Fibroblast of skin of left biceps (primary cell): ENCODE results near the gene SLC30A2.
"Not testable (repeated sequence)": the region's sequence is repeated elsewhere in the genome, so short reads cannot be mapped to it uniquely, and the experiment has no call there.

ENCODE experiments used
- DNase-seq, 2 experiments: peaks; one replicate each; pipeline ENCODE4 v3.0.0-alpha.2; 2013; ENCODE audit warnings: low read depth in 2 of 2

SLC30A2 gene

DNA sequence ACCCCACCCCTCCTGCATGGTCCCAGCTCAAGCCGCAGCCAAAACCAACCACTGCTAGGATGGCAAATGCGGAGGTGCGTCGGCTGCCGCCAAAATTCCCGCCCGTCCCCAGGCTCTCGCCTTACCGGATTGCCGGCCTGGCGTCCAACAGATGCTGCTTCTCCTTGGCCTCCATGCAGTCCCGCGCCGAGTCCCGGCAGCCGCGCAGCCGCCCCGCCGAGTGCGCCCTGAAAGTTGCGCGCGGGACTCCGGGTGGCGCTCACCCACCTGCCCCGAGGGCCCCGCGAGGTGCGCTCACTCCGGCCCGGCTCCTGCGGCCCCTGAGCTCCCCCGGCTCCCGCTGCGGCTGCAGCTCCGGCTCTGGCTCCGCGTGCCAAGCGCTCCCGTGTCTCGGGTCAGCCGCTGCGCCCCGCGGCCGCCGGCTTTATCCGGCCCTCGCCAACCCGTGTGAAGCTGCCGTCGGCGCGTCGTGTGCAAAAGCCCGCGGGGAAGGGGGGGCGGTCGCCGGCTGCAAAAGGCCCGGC, at the start of gene SLC30A2:
SLC30A2 (minus strand) TSS at position 397 of the 524 bp plus-strand sequence; CDS start at position 175, 222 bp downstream.
- DNase-seq: no peak

- DNase-seq: no peak
Measured at GRCh38 chr1:26094677-26095383, 48.9 kb upstream of the SLC30A2 start.

- no peak for DNase-seq
Measured at GRCh38 chr1:26094076-26094669, 48.3 kb upstream of the SLC30A2 start.

DNA sequence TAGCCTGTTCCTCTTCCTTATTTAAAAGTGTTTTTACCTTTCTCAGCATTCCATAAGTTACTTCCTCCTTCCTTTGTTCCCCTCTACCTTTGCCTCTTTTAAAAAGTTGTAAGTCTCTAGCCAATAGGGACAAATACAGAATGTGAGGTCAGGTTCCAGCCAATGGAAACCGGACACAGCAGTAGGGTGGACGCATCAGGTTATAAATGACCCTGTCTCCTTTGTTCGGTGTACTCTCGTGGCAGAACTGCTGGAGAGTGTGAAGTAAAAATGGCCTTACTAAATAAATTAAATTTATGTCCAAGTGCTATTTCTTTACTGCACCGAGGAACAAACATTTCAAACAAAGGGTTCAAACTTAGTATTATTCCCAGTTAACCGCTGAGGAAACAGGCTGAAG, 47.7 kb upstream of the SLC30A2 start:
- DNase-seq: not testable (repeated sequence)

DNA sequence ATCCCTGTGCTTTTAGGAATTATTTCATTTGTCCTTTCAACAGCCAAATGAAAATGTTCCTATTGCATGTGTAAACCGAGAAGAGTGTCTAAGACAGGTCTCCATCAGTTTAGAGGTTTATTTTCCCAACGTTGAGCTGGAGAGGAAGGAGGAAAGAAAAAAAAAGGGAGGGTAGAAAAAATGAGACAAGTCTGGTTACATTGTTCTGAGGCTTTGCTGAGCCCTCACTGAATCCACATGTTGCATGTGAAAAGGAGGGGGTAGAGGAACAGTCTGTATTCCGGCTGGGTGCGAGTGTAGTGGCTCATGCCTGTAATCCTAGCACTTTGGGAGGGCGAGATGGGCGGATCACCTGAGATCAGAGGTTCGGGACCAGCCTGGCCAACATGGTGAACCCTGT, 46.5 kb upstream of the SLC30A2 start:
- DNase-seq: no peak

DNA sequence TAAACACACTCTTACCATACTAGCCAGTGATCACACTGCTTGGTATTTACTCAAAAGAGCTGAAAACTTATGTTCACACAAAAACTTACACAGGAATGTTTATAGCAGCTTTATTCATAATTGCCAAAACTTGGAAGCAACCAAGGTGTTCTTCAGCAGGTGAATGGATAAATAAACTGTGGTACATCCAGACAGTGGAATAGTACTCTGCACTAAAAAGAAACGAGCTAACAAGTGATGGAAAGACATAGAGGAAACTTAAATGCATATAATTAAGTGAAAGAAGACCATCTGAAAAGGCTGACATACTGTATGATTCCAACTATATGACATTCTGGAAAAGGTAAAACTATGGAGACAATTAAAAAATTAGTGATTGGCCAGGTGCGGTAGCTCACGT, 45.0 kb upstream of the SLC30A2 start:
- no peak for DNase-seq

DNA sequence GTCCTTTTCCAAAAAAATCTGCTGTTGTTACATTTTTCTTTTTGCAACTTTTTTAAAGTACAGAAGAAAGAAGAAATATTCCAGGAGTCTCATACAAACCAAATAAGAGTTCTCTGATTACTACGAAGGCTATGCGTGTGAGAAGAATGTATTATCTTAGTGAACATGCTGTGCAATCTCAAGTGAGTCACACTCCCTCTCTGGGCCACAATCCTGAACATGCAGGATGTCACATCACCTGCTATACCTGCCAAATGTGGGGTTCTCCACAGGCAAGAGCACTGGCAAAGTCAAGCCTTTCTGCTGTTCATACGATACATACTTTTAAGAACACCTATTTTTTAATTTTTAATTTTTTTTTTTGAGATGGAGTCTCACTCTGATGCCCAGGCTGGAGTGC, 43.2 kb upstream of the SLC30A2 start:
- no peak for DNase-seq

- no peak for DNase-seq
Measured at GRCh38 chr1:26084844-26085243, 38.9 kb upstream of the SLC30A2 start.

GRCh38 chr1:26084091-26084561, 38.2 kb upstream of the SLC30A2 start:
- no peak for DNase-seq

DNA sequence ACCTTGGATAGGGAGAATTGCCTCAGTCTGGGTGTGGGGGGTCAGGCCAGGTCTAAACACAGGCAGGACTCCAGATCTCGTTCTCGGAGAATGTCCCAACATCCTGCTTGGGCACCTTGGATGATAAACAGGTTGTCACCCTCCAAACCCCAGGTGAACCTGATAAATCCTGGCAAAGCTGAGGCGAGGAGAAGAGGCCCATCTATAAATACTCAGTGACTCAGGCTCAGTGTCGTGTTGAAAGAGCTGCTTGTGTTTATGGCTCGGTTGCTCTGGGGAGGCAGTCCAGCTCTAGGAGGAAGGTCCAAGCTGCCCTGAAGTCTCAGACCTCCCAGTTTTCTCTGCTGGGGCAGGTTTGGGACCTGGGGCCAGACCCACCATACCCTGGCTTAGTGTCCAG, 37.3 kb upstream of the SLC30A2 start:
- DNase-seq: no peak

- DNase-seq: no peak
Measured at GRCh38 chr1:26082020-26082350, 36.1 kb upstream of the SLC30A2 start.

- no peak for DNase-seq
Measured at GRCh38 chr1:26081267-26082019, 35.5 kb upstream of the SLC30A2 start.

DNA sequence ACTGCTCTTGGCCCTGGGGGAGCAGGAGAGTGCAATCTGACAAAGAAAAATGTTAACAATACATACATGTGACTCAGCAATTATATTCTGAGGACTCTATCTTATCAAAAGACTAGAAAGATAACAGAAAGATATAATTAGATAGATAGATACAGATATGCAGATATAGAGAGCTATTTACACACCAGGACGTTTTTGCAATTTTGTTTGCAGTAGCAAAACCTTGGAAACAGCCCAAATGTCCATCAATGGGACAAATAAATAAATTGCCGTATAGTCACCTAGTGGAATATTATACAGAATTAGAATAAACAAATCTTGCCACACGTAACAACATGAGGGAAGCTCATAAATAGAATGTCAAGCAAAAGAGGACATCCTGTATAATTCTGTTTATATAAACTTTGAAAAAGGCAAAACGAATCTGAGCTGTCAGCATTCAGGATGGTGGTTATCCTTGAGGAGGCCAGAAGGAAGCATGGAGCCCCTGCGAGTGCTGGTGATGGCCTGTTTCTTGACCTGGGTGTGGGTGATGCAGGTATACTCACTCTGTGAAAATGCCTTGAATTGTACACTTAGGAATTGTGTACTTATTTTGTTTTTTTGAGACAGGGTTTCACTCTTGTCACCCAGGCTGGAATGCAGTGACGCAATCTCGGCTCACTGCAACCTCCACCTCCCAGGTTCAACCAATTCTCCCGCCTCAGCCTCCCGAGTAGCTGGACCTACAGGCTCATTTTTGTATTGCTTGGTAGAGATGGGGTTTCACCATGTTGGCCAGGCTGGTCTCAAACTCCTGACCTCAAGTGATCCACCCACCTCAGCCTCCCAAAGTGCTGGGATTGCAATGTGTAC, 34.3 kb upstream of the SLC30A2 start:
- no peak for DNase-seq

DNA sequence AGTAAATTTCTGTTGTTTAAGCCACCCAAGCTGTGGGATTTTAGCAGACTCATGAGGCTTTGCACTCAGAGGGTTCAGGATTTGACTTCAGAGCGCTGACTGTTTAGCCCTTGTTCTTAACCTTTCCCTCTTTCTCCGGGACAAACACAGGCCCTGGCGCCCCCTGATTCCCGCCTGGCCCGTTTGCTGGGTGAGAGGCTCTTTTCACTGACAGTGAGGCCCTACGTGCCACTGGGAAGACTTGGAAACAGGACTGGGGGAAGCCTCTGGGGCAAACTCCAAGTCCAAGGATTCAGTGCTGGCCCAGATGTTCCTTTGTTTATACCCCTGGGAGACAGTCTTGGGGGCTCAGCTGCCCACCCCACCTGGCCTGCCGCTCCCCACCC, 33.3 kb upstream of the SLC30A2 start:
- no peak for DNase-seq

DNA sequence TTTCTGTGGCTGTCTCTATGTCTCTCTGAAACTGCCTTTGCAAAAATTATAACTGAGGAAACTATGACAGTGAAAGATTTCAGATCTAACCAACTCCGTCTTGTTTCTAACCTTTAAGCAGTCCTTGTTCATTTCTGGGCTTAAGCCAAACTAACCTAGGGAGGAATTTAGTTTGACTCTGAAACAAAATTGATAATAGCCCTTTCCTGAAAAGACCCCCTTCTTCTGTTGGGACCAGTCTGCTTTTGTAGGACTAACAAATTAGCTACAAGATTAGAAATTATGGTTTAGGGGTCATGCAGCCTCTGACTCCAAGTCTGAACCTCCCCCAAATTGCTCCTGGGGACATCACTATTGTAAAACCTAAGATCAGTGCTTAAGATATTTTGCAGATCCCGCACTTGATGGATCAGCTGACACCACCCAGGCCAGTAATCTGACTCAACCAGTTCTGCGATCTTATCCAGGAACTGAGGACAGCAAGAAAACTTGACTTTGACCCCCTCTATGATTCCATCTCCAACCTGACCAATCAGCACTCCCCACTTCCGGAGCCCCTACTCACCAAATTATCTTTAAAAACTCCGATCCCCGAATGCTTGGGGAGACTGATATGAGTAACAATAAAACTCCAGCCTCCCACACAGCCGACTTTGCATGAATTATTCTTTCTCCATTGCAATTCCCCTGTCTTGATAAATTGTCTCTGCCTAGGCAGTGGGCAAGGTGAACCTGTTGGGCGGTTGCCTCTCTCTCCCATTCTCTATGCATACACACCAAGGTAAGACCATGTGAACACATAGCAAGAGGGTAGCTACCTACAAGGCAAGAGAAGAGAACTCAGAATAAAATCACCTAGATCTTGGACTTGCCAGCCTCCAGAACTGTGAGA, 32.6 kb upstream of the SLC30A2 start:
- DNase-seq: no peak

- DNase-seq: no peak
Measured at GRCh38 chr1:26077524-26077923, 31.6 kb upstream of the SLC30A2 start.

GRCh38 chr1:26075421-26076144, 29.7 kb upstream of the SLC30A2 start:
- DNase-seq: no peak

- no peak for DNase-seq
Measured at GRCh38 chr1:26072305-26072704, 26.4 kb upstream of the SLC30A2 start.

DNA sequence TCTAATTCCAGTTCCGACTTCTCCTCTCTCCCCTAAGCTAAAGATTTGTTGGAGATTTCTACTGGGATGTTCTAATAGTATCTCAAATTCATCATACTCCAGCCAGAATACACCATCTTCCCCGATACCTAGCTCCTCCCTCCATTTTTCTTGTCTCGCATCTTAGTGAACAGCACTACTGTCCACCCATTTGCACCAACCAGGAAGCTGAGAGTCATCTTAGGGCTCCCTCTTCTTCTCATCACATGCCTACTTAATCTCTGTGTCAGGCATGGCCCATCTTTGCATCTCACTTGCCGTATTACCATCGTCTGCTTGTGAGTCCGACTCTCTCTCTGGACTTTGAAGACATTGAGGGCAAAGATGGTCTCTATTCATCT, 25.0 kb upstream of the SLC30A2 start:
- DNase-seq: no peak

GRCh38 chr1:26070296-26070962, 24.5 kb upstream of the SLC30A2 start:
- DNase-seq: no peak
